Hematopoietic multipotent progenitor cell treated with erythropoietin and hydrocortisone succinate and interleukin-3 and kit ligand, for 4 days (in vitro differentiated cells): ENCODE data around the gene MARK3.
"Not testable (repeated sequence)": the region's sequence is repeated elsewhere in the genome, so short reads cannot be mapped to it uniquely, and the experiment has no call there.

Source experiments
- DNase-seq: peaks from one replicate; pipeline ENCODE4 v3.0.0-alpha.2; 2015

The MARK3 gene

GRCh38 chr14:103496776-103497175, 111.6 kb downstream of the MARK3 start:
- no peak for DNase-seq

- DNase-seq: no peak
Observed at GRCh38 chr14:103499709-103500108, 114.5 kb downstream of the MARK3 start.

GRCh38 chr14:103500148-103500990, 115.2 kb downstream of the MARK3 start:
- DNase-seq: peak; percentile 93

GRCh38 chr14:103501041-103501870, 116.0 kb downstream of the MARK3 start:
- no peak for DNase-seq

GRCh38 chr14:103501921-103502669, 116.9 kb downstream of the MARK3 start:
- DNase-seq: no peak

GRCh38 chr14:103502877-103503276, 117.7 kb downstream of the MARK3 start:
- no peak for DNase-seq

GRCh38 chr14:103503296-103503695, 118.1 kb downstream of the MARK3 start:
- no peak for DNase-seq

GRCh38 chr14:103504991-103505565, 119.9 kb downstream of the MARK3 start:
- DNase-seq: no peak

- no peak for DNase-seq
Observed at GRCh38 chr14:103507751-103508150, 122.5 kb downstream of the MARK3 start.

- no peak for DNase-seq
Observed at GRCh38 chr14:103508521-103509329, 123.5 kb downstream of the MARK3 start.

GRCh38 chr14:103509864-103510723, 124.9 kb downstream of the MARK3 start:
- no peak for DNase-seq

GRCh38 chr14:103510724-103511693, 125.8 kb downstream of the MARK3 start:
- no peak for DNase-seq

GRCh38 chr14:103512180-103512579, 127.0 kb downstream of the MARK3 start:
- not testable (repeated sequence) for DNase-seq

GRCh38 chr14:103512701-103513611, 127.7 kb downstream of the MARK3 start:
- peak; percentile 80 for DNase-seq

GRCh38 chr14:103514596-103515421, 129.6 kb downstream of the MARK3 start:
- DNase-seq: no peak

- no peak for DNase-seq
Observed at GRCh38 chr14:103516426-103517173, 131.4 kb downstream of the MARK3 start.

GRCh38 chr14:103517174-103517566, 132.0 kb downstream of the MARK3 start:
- no peak for DNase-seq
